Retinal pigment epithelial cell (primary cell): ENCODE data around the gene ADAM21.
A peak's percentile ranks its signal among the peaks of the same experiment; 100 is the strongest.
"Not testable (repeated sequence)": the region's sequence is repeated elsewhere in the genome, so short reads cannot be mapped to it uniquely, and the experiment has no call there.

ENCODE experiments used
- DNase-seq: peaks from one replicate; pipeline ENCODE4 v3.0.0-alpha.2; 2010; ENCODE audit warnings: low read depth
- H3K4me3 ChIP-seq: 2 replicates; pipeline ENCODE4 v1.5.1; 2011; ENCODE audit warnings: mild to moderate bottlenecking, low read length, control low read depth, moderate library complexity
- TF ChIP-seq, protein P1 (sequence below): conservative IDR thresholded peaks from 2 replicates; pipeline ENCODE4 v1.5.1; 2011; ENCODE audit warnings: low read depth, low read length, control low read depth, inconsistent platforms

Gene ADAM21

GRCh38 chr14:70451874-70452273 lies at the start of gene ADAM21:
ADAM21 (plus strand) TSS chr14:70452174; CDS start chr14:70457500, 5,326 bp downstream.
- DNase-seq, result no peak
- TF ChIP-seq, protein P1, sequence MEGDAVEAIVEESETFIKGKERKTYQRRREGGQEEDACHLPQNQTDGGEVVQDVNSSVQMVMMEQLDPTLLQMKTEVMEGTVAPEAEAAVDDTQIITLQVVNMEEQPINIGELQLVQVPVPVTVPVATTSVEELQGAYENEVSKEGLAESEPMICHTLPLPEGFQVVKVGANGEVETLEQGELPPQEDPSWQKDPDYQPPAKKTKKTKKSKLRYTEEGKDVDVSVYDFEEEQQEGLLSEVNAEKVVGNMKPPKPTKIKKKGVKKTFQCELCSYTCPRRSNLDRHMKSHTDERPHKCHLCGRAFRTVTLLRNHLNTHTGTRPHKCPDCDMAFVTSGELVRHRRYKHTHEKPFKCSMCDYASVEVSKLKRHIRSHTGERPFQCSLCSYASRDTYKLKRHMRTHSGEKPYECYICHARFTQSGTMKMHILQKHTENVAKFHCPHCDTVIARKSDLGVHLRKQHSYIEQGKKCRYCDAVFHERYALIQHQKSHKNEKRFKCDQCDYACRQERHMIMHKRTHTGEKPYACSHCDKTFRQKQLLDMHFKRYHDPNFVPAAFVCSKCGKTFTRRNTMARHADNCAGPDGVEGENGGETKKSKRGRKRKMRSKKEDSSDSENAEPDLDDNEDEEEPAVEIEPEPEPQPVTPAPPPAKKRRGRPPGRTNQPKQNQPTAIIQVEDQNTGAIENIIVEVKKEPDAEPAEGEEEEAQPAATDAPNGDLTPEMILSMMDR, result no peak
- no peak within 1 kb of the TSS for H3K4me3 ChIP-seq

DNA sequence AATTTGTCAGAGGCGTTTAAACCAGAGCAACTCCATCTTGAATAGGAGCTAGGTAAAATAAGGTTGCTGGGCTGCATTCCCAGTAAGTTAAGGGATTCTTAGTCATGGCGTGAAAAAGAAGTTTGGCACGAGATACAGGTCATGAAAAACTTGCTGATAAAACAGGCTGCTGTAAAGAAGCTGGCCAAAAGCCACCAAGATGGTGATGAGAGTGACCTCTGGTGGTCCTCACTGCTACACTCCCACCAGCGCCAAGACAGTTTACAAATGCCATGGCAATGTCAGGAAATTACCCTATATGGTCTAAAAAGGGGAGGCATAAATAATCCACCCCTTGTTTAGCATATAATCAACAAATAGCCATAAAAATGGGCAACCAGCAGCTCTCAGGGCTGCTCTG lies 48.6 kb upstream of the ADAM21 start:
- not testable (repeated sequence) for H3K4me3 ChIP-seq
- TF ChIP-seq, protein P1, result peak; percentile 21
- peak; percentile 10 for DNase-seq

GRCh38 chr14:70406216-70406615 lies 45.8 kb upstream of the ADAM21 start:
- not testable (repeated sequence) for H3K4me3 ChIP-seq, DNase-seq

DNA sequence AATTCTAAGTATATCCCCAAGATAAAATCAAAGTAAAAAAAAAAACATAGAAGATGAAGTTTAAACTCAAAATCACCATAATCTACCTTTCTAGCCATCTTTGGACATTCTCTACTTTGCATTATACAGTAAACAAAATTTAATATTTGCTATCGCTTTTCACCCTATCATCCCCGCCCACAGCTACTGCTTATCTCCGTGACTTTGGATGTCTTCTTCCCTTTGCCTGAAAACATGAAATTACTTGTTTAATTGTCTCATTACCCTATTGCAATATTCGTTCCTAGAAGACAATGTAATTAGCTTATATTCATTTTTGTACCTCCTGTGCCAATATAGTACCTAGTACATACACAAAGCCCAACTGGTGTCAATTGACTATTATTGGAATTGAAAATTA lies 44.4 kb upstream of the ADAM21 start:
- DNase-seq, result no peak
- TF ChIP-seq, protein P1, result no peak
- no peak overlapping the region for H3K4me3 ChIP-seq

GRCh38 chr14:70415788-70416187 lies 36.2 kb upstream of the ADAM21 start:
- no peak for DNase-seq
- peak overlapping the region; percentile 99 for H3K4me3 ChIP-seq
- TF ChIP-seq, protein P1, result no peak

- no peak for DNase-seq
- TF ChIP-seq, protein P1, result no peak
- H3K4me3 ChIP-seq, result peak overlapping the region; percentile 99
These were observed 35.6 kb upstream of the ADAM21 start for GRCh38 chr14:70416338-70416724.

GRCh38 chr14:70416725-70417349 lies 35.1 kb upstream of the ADAM21 start, which contains the start of gene SYNJ2BP:
SYNJ2BP (minus strand) TSS chr14:70417090; CDS start chr14:70416963, 127 bp downstream.
- DNase-seq, result peak; percentile 11
- H3K4me3 ChIP-seq, result peak within 1 kb of the TSS; percentile 99
- TF ChIP-seq, protein P1, result no peak

- H3K4me3 ChIP-seq, DNase-seq: not testable (repeated sequence)
These were observed 32.6 kb upstream of the ADAM21 start for GRCh38 chr14:70419270-70419931.
